Measurements from ENCODE around the gene GPR180.

DNA sequence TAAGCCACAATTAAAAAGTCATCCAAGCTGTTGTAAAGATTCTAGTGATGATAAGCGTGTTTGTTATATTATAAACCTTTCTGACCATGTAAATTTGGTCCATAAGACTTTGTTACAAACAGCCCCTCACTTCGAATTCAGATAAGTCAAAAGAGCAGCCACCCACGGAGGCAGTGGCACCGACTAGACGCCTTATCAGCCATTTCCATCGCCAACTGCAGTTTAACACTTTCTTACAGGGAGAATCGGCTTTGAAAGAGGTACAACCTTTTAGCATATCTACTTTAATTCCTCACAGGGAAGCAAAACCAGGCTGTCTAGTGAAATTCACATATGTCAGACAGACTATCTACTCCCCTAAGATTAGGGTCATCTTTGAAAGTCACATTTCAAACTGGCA, 63.2 kb downstream of the GPR180 start:
- TF ChIP-seq, protein P1, sequence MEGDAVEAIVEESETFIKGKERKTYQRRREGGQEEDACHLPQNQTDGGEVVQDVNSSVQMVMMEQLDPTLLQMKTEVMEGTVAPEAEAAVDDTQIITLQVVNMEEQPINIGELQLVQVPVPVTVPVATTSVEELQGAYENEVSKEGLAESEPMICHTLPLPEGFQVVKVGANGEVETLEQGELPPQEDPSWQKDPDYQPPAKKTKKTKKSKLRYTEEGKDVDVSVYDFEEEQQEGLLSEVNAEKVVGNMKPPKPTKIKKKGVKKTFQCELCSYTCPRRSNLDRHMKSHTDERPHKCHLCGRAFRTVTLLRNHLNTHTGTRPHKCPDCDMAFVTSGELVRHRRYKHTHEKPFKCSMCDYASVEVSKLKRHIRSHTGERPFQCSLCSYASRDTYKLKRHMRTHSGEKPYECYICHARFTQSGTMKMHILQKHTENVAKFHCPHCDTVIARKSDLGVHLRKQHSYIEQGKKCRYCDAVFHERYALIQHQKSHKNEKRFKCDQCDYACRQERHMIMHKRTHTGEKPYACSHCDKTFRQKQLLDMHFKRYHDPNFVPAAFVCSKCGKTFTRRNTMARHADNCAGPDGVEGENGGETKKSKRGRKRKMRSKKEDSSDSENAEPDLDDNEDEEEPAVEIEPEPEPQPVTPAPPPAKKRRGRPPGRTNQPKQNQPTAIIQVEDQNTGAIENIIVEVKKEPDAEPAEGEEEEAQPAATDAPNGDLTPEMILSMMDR (IDR thresholded peaks at IDR 0.05; ENCODE audit: low read depth, low read length), result no peak
- TF ChIP-seq POLR2A (IDR thresholded peaks at IDR 0.05; ENCODE audit: extremely low read depth, insufficient read length), result no peak

All from NB4 (cell line).